Gastroesophageal sphincter (tissue), 3 donors: ENCODE measurements around the gene KLHDC8B.

Experiments
- CTCF ChIP-seq, 4 experiments: fragments of 200-600 bp in 2 of 4; fragments of 450-650 bp in 2 of 4; sonication (generic) in 1 of 4; IDR thresholded peaks; one replicate each; pipeline ENCODE4 v1.5.1; 2017 to 2019; ENCODE audit warnings: antibody characterized with exemption in 4 of 4, mild to moderate bottlenecking in 2 of 4, moderate library complexity in 2 of 4
- EP300 ChIP-seq: sonication (generic); formaldehyde crosslinking; IDR thresholded peaks from one replicate; pipeline ENCODE4 v1.6.1; 2017; ENCODE audit warnings: antibody characterized with exemption, mild to moderate bottlenecking
- POLR2A ChIP-seq, 2 donors: fragments of 450-650 bp; IDR thresholded peaks; one replicate each; pipeline ENCODE4 v1.6.1; 2017; ENCODE audit warnings: antibody characterized with exemption in 2 of 2, mild to moderate bottlenecking in 2 of 2, moderate library complexity in 1 of 2
- POLR2AphosphoS5 ChIP-seq: sonication (generic); formaldehyde crosslinking; IDR thresholded peaks from one replicate; pipeline ENCODE4 v1.6.1; 2017; ENCODE audit warnings: antibody characterized with exemption

DNA sequence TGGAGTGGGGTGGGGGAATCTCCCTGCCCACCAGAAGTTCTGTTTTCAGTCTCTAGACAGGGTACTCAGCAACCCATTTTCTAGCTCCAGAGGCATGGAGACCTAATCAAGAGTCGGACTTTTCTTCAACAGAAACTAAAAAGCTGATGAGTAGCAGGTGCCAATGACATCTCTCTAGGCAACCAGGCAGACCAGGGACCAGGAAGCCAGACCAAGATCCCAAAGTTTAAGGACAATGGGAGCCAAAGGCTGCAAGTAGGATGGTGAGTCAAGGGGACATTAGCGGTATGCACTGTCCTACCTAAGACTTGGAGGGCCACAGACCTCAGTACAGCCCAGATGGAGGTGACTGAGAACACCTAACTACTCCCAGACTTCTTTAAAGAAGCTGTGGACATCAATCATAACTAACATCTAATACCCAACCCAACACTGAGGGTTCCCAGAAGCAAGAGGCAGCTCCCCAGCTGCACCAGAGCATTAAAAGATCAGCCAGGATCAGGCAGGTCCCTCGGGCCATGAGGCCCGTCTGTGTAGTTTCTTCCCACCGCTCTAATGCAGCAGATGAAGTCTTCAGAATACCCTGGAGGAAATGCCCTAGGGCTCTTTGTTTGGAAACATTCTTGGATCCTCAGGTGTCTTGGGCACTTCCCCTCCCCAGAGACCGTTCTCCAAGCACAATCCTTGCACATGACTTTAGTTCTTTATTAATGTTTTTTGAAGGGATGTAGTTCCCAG lies 6.2 kb upstream of the KLHDC8B start:
- no peak for TF ChIP-seq POLR2A (IDR thresholded peaks at IDR 0.05)
- TF ChIP-seq CTCF (IDR thresholded peaks at IDR 0.05), result no peak
- no peak for TF ChIP-seq EP300
- TF ChIP-seq POLR2AphosphoS5, result no peak
